Sigmoid colon (tissue), 7 donors: ENCODE data around the gene MRPL34. TPM values are rescaled to one million over a fixed set of nuclear protein-coding genes. Genes with fewer than 3 reads are reported as not detected.

Experiments used
- DNase-seq: peaks from one replicate; pipeline ENCODE4 v3.0.0-alpha.2; 2019
- H3K27ac ChIP-seq, 4 donors: fragments of 200-600 bp; sonication (generic); one replicate each; pipeline ENCODE4 v1.5.1; 2016 to 2019; ENCODE audit warnings: mild to moderate bottlenecking in 1 of 4
- H3K27me3 ChIP-seq, 3 donors: fragments of 200-600 bp; sonication (generic); one replicate each; pipeline ENCODE4 v1.5.1; 2019; ENCODE audit warnings: mild to moderate bottlenecking in 1 of 3
- H3K36me3 ChIP-seq, 4 donors: fragments of 200-600 bp; sonication (generic); one replicate each; pipeline ENCODE4 v1.5.1; 2016 to 2019
- H3K4me1 ChIP-seq, 4 donors: fragments of 200-600 bp; sonication (generic); one replicate each; pipeline ENCODE4 v1.5.1; 2017 to 2019
- H3K4me3 ChIP-seq, 4 donors: fragments of 200-600 bp; sonication (generic); one replicate each; pipeline ENCODE4 v1.5.1; 2017 to 2019; ENCODE audit warnings: mild to moderate bottlenecking in 2 of 4, moderate library complexity in 1 of 4
- H3K9me3 ChIP-seq, 4 donors: fragments of 200-600 bp in 3 of 4; sonication (generic) in 3 of 4; one replicate each; pipeline versions ENCODE4 v1.5.1 to v1.6.1; 2013 to 2019
- CTCF ChIP-seq, 4 experiments: fragments of 450-650 bp in 3 of 4; fragments of 200-600 bp in 1 of 4; IDR thresholded peaks; one replicate each; pipeline ENCODE4 v1.5.1; 2016 to 2019; ENCODE audit warnings: antibody characterized with exemption in 4 of 4, mild to moderate bottlenecking in 3 of 4, moderate library complexity in 2 of 4
- EP300 ChIP-seq, 4 donors: sonication (generic); formaldehyde crosslinking; IDR thresholded peaks; one replicate each; pipeline ENCODE4 v1.6.1; 2017; ENCODE audit warnings: antibody characterized with exemption in 4 of 4
- POLR2A ChIP-seq, 2 donors: fragments of 450-650 bp; IDR thresholded peaks; one replicate each; pipeline ENCODE4 v1.6.1; 2016; ENCODE audit warnings: antibody characterized with exemption in 2 of 2, mild to moderate bottlenecking in 2 of 2, moderate library complexity in 2 of 2
- POLR2AphosphoS5 ChIP-seq, 4 donors: sonication (generic); formaldehyde crosslinking; IDR thresholded peaks; one replicate each; pipeline ENCODE4 v1.6.1; 2017; ENCODE audit warnings: antibody characterized with exemption in 4 of 4
- WGBS, 2 donors: extraction: QIAGEN DNeasy Blood & Tissue Kit; methylation state at CpG; one replicate each; pipeline ENCODE4 v1.1.7; 2013; 5-methylcytosine and 5-hydroxymethylcytosine counted together
- intact Hi-C: fragments of 100-400 bp; cut with DNase I; formaldehyde crosslinking; loops from one replicate; pipeline ENCODE4 v1.15.1; 2023
- polyA plus RNA-seq, 3 donors: library from polyadenylated mRNA; stranded (reverse); fragments of 200-250 nt; gene quantifications; one replicate each; pipeline ENCODE4 v1.2.3, GENCODE V29; 2013
- total RNA-seq, 4 donors: library from RNA; depleted of rRNA; stranded (reverse); fragments of >200 nt; gene quantifications; one replicate each; pipeline ENCODE4 v1.1.0, GENCODE V29; 2016
- donor health status: healthy with polysubstance abuse.
- donor health status: Bipolar disorder and iron deficiency.
- donor health status: healthy.

MRPL34 gene
- total and polyA plus RNA-seq, 7 donors: 174 to 476 (median 275) TPM

- Histone ChIP-seq H3K9me3 (no peaks in the 10 kb centered on the region), H3K27me3 (peaks cover 0 to 24% (median 4%) of the 10 kb centered on the region in 3 donors), H3K27ac (peak overlapping the region; percentile 34 to 63 (median 44)), H3K4me3 (no peak overlapping the region), H3K4me1 (peaks cover 0 to 25% (median 12%) of the 10 kb centered on the region in 4 donors), H3K36me3 (no peaks in the 10 kb centered on the region)
- intact Hi-C loops: no loop called here
- TF ChIP-seq POLR2AphosphoS5 (IDR thresholded peaks at IDR 0.05) (peak in 3 of 4 donors; percentile 17 to 61 (median 53)), CTCF (IDR thresholded peaks at IDR 0.05) (no peak)
- WGBS, 2 donors: 11% methylated on average over 12 of the region's 12 CpGs
- DNase-seq: peak; percentile 81
These were observed 43.0 kb downstream of the MRPL34 start for GRCh38 chr19:17348700-17349099.

- 92 to 93% methylated on average over 45 of the region's 45 CpGs for WGBS, 2 donors
- Histone ChIP-seq H3K4me1 (peaks cover 0 to 17% (median 7%) of the 10 kb centered on the region in 4 donors), H3K9me3 (no peaks in the 10 kb centered on the region), H3K4me3 (no peak overlapping the region), H3K27ac (no peak overlapping the region), H3K27me3 (peaks cover 0 to 24% (median 4%) of the 10 kb centered on the region in 3 donors), H3K36me3 (no peaks in the 10 kb centered on the region)
- no peak for DNase-seq
- intact Hi-C loops: no loop called here
- TF ChIP-seq POLR2A (IDR thresholded peaks at IDR 0.05) (no peak), CTCF (IDR thresholded peaks at IDR 0.05) (no peak), POLR2AphosphoS5 (IDR thresholded peaks at IDR 0.05) (no peak), EP300 (IDR thresholded peaks at IDR 0.05) (no peak)
These were observed 46.3 kb downstream of the MRPL34 start for GRCh38 chr19:17351815-17352435.

- TF ChIP-seq EP300 (IDR thresholded peaks at IDR 0.05): no peak
- peak in 1 of 4 donors; percentile 36 for TF ChIP-seq POLR2AphosphoS5 (IDR thresholded peaks at IDR 0.05)
- intact Hi-C loops: no loop called here
- no peak for DNase-seq
These were observed 47.1 kb downstream of the MRPL34 start for GRCh38 chr19:17352608-17353280.

GRCh38 chr19:17353386-17353785 is 47.7 kb downstream of the MRPL34 start:
- intact Hi-C loops: no loop called here
- Histone ChIP-seq H3K4me1 (peaks cover 0 to 9% (median 2%) of the 10 kb centered on the region in 4 donors), H3K36me3 (no peaks in the 10 kb centered on the region), H3K4me3 (no peak overlapping the region), H3K9me3 (no peaks in the 10 kb centered on the region), H3K27ac (peak overlapping the region in 1 of 4 donors; percentile 20), H3K27me3 (peaks cover 0 to 24% (median 4%) of the 10 kb centered on the region in 3 donors)
- 73 to 84% methylated on average over 8 of the region's 8 CpGs for WGBS, 2 donors
- no peak for TF ChIP-seq EP300 (IDR thresholded peaks at IDR 0.05)
- TF ChIP-seq POLR2A (IDR thresholded peaks at IDR 0.05): no peak
- no peak for TF ChIP-seq CTCF (IDR thresholded peaks at IDR 0.05)
- no peak for TF ChIP-seq POLR2AphosphoS5 (IDR thresholded peaks at IDR 0.05)
- no peak for DNase-seq

More at GRCh38 chr19:17352608-17353280, 47.1 kb downstream of the MRPL34 start:
- Histone ChIP-seq H3K27me3 (peaks cover 0 to 24% (median 4%) of the 10 kb centered on the region in 3 donors), H3K4me1 (peaks cover 0 to 9% (median 4%) of the 10 kb centered on the region in 4 donors), H3K9me3 (no peaks in the 10 kb centered on the region), H3K4me3 (no peak overlapping the region), H3K27ac (peak overlapping the region in 1 of 4 donors; percentile 20), H3K36me3 (no peaks in the 10 kb centered on the region)
- WGBS, 2 donors: 47 to 59% methylated on average over 14 of the region's 14 CpGs

Other genes starting within 250 kb of the MRPL34 start
- gene HAUS8, start 230.4 kb upstream of the MRPL34 start, total RNA-seq: 10 to 100 TPM in 2 of 4 donors, 1 to 10 TPM in 2; 6.7 to 14.1 (median 11.1) TPM
- gene HAUS8, start 230.4 kb upstream of the MRPL34 start, polyA plus RNA-seq: 10 to 100 TPM in 2 of 3 donors, 1 to 10 TPM in 1; 9.6 to 14.8 (median 10.4) TPM
- gene MYO9B, start 230.1 kb upstream of the MRPL34 start, total RNA-seq: 10 to 100 TPM; 42.8 to 95.0 (median 58.3) TPM
- 10 to 100 TPM; 24.6 to 85.9 (median 29.8) TPM for gene MYO9B, start 230.1 kb upstream of the MRPL34 start, polyA plus RNA-seq
- gene USE1, start 90.5 kb upstream of the MRPL34 start, total RNA-seq: 10 to 100 TPM; 22.5 to 45.3 (median 37.8) TPM
- 10 to 100 TPM; 34.2 to 38.3 (median 34.7) TPM for gene USE1, start 90.5 kb upstream of the MRPL34 start, polyA plus RNA-seq
- gene OCEL1, start 79.6 kb upstream of the MRPL34 start, total RNA-seq: 10 to 100 TPM in 2 of 4 donors, 1 to 10 TPM in 2; 7.5 to 15.8 (median 9.6) TPM
- 10 to 100 TPM; 33.0 to 79.8 (median 49.9) TPM for gene OCEL1, start 79.6 kb upstream of the MRPL34 start, polyA plus RNA-seq
- 10 to 100 TPM; 21.6 to 32.6 (median 27.8) TPM for gene NR2F6, start 60.0 kb upstream of the MRPL34 start, total RNA-seq
- 10 to 100 TPM; 45.0 to 72.1 (median 59.5) TPM for gene NR2F6, start 60.0 kb upstream of the MRPL34 start, polyA plus RNA-seq
- 10 to 100 TPM in 1 of 4 donors, 1 to 10 TPM in 3; 1.6 to 18.6 (median 4.4) TPM for gene USHBP1, start 41.1 kb upstream of the MRPL34 start, total RNA-seq
- gene USHBP1, start 41.1 kb upstream of the MRPL34 start, polyA plus RNA-seq: 1 to 10 TPM in 1 of 3 donors, under 1 TPM in 2; 0.23 to 2.1 (median 0.60) TPM
- gene BABAM1, start 38.4 kb upstream of the MRPL34 start, total RNA-seq: 100 to 1,000 TPM in 2 of 4 donors, 10 to 100 TPM in 2; 90.0 to 101 (median 98.7) TPM
- 10 to 100 TPM; 71.4 to 87.1 (median 83.7) TPM for gene BABAM1, start 38.4 kb upstream of the MRPL34 start, polyA plus RNA-seq
- 1 to 10 TPM in 1 of 4 donors, under 1 TPM in 3; 0.49 to 1.1 (median 0.63) TPM for gene ANKLE1, start 24.0 kb upstream of the MRPL34 start, total RNA-seq
- gene ANKLE1, start 24.0 kb upstream of the MRPL34 start, polyA plus RNA-seq: 1 to 10 TPM in 1 of 3 donors, not detected in 2; 1.3 TPM
- 10 to 100 TPM; 15.5 to 21.9 (median 18.8) TPM for gene ABHD8, start 2.4 kb upstream of the MRPL34 start, total RNA-seq
- 1 to 10 TPM; 4.2 to 9.0 (median 7.4) TPM for gene ABHD8, start 2.4 kb upstream of the MRPL34 start, polyA plus RNA-seq
- gene DDA1, start 3.7 kb downstream of the MRPL34 start, total RNA-seq: 10 to 100 TPM in 2 of 4 donors, 1 to 10 TPM in 2; 6.1 to 10.3 (median 8.7) TPM
- 100 to 1,000 TPM in 1 of 3 donors, 10 to 100 TPM in 2; 57.1 to 101 (median 82.6) TPM for gene DDA1, start 3.7 kb downstream of the MRPL34 start, polyA plus RNA-seq
- gene ANO8, start 29.0 kb downstream of the MRPL34 start, total RNA-seq: 10 to 100 TPM in 1 of 4 donors, 1 to 10 TPM in 3; 2.0 to 10.5 (median 2.7) TPM
- gene ANO8, start 29.0 kb downstream of the MRPL34 start, polyA plus RNA-seq: 1 to 10 TPM in 2 of 3 donors, under 1 TPM in 1; 0.46 to 5.4 (median 1.2) TPM
- 10 to 100 TPM in 3 of 4 donors, 1 to 10 TPM in 1; 4.6 to 22.2 (median 15.4) TPM for gene GTPBP3, start 31.7 kb downstream of the MRPL34 start, total RNA-seq
- gene GTPBP3, start 31.7 kb downstream of the MRPL34 start, polyA plus RNA-seq: 10 to 100 TPM in 1 of 3 donors, 1 to 10 TPM in 2; 3.7 to 16.0 (median 4.8) TPM
- 10 to 100 TPM; 10.5 to 34.6 (median 19.7) TPM for gene PLVAP, start 71.5 kb downstream of the MRPL34 start, total RNA-seq
- gene PLVAP, start 71.5 kb downstream of the MRPL34 start, polyA plus RNA-seq: 10 to 100 TPM in 2 of 3 donors, 1 to 10 TPM in 1; 3.0 to 54.7 (median 13.2) TPM
- 1 to 10 TPM in 1 of 4 donors, not detected in 3; 4.4 TPM for gene CCDC194, start 88.3 kb downstream of the MRPL34 start, total RNA-seq
- under 1 TPM in 1 of 3 donors, not detected in 2; 0.35 TPM for gene CCDC194, start 88.3 kb downstream of the MRPL34 start, polyA plus RNA-seq
- gene BST2, start 99.8 kb downstream of the MRPL34 start, total RNA-seq: 100 to 1,000 TPM in 3 of 4 donors, 10 to 100 TPM in 1; 81.0 to 125 (median 111) TPM
- 100 to 1,000 TPM in 1 of 3 donors, 10 to 100 TPM in 2; 37.8 to 127 (median 40.7) TPM for gene BST2, start 99.8 kb downstream of the MRPL34 start, polyA plus RNA-seq
- gene MVB12A, start 114.2 kb downstream of the MRPL34 start, total RNA-seq: 10 to 100 TPM; 40.4 to 55.8 (median 44.8) TPM
- gene MVB12A, start 114.2 kb downstream of the MRPL34 start, polyA plus RNA-seq: 100 to 1,000 TPM in 1 of 3 donors, 10 to 100 TPM in 2; 71.5 to 102 (median 79.4) TPM
- 1 to 10 TPM in 2 of 4 donors, under 1 TPM in 1, not detected in 1; 0.36 to 1.8 (median 1.7) TPM for gene TMEM221, start 142.8 kb downstream of the MRPL34 start, total RNA-seq
- gene TMEM221, start 142.8 kb downstream of the MRPL34 start, polyA plus RNA-seq: under 1 TPM in 1 of 3 donors, not detected in 2; 0.23 TPM
- not detected for gene NXNL1, start 155.1 kb downstream of the MRPL34 start, total RNA-seq
- not detected for gene NXNL1, start 155.1 kb downstream of the MRPL34 start, polyA plus RNA-seq
- gene SLC27A1, start 164.7 kb downstream of the MRPL34 start, total RNA-seq: 10 to 100 TPM; 13.2 to 23.8 (median 15.9) TPM
- gene SLC27A1, start 164.7 kb downstream of the MRPL34 start, polyA plus RNA-seq: 1 to 10 TPM in 2 of 3 donors, under 1 TPM in 1; 0.69 to 8.8 (median 3.6) TPM
- gene PGLS, start 205.8 kb downstream of the MRPL34 start, total RNA-seq: 10 to 100 TPM; 27.8 to 54.6 (median 47.2) TPM
- gene PGLS, start 205.8 kb downstream of the MRPL34 start, polyA plus RNA-seq: 100 to 1,000 TPM; 103 to 122 (median 115) TPM
- gene COLGALT1, start 249.8 kb downstream of the MRPL34 start, total RNA-seq: 10 to 100 TPM; 49.6 to 62.3 (median 53.5) TPM
- gene COLGALT1, start 249.8 kb downstream of the MRPL34 start, polyA plus RNA-seq: 10 to 100 TPM in 2 of 3 donors, 1 to 10 TPM in 1; 7.8 to 59.8 (median 15.5) TPM